ENCODE results near the gene TTC19.
"Not testable (repeated sequence)": the region's sequence is repeated elsewhere in the genome, so short reads cannot be mapped to it uniquely, and the experiment has no call there.

Gene TTC19

GRCh38 chr17:16019347-16019746 lies 19.7 kb downstream of the TTC19 start:
- H3K4me3 ChIP-seq (ENCODE audit: low read length) = no peak overlapping the region
- no peak for DNase-seq (ENCODE audit: low read depth, low spot score)

GRCh38 chr17:16023881-16024280 lies 24.3 kb downstream of the TTC19 start:
- DNase-seq (ENCODE audit: low read depth, low spot score) = no peak
- no peak overlapping the region for H3K4me3 ChIP-seq (ENCODE audit: low read length)

- DNase-seq (ENCODE audit: low read depth, low spot score) = no peak
- no peak overlapping the region for H3K4me3 ChIP-seq (ENCODE audit: low read length)
Measured at GRCh38 chr17:16025202-16025601, 25.6 kb downstream of the TTC19 start.

GRCh38 chr17:16026895-16027294 lies 27.3 kb downstream of the TTC19 start:
- DNase-seq (ENCODE audit: low read depth, low spot score) = no peak
- H3K4me3 ChIP-seq (ENCODE audit: low read length) = no peak overlapping the region

GRCh38 chr17:16027708-16028584 lies 28.3 kb downstream of the TTC19 start:
- no peak overlapping the region for H3K4me3 ChIP-seq (ENCODE audit: low read length)
- DNase-seq (ENCODE audit: low read depth, low spot score) = no peak

- no peak for DNase-seq (ENCODE audit: low read depth, low spot score)
- no peak overlapping the region for H3K4me3 ChIP-seq (ENCODE audit: low read length)
Measured at GRCh38 chr17:16033729-16034349, 34.2 kb downstream of the TTC19 start.

- no peak overlapping the region for H3K4me3 ChIP-seq (ENCODE audit: low read length)
- DNase-seq (ENCODE audit: low read depth, low spot score) = no peak
Measured at GRCh38 chr17:16036261-16036660, 36.6 kb downstream of the TTC19 start.

- no peak overlapping the region for H3K4me3 ChIP-seq (ENCODE audit: low read length)
- DNase-seq (ENCODE audit: low read depth, low spot score) = no peak
Measured at GRCh38 chr17:16037636-16038035, 38.0 kb downstream of the TTC19 start.

- H3K4me3 ChIP-seq (ENCODE audit: low read length) = no peak overlapping the region
- DNase-seq (ENCODE audit: low read depth, low spot score) = no peak
Measured at GRCh38 chr17:16040710-16041251, 41.2 kb downstream of the TTC19 start.

- DNase-seq (ENCODE audit: low read depth, low spot score) = no peak
- H3K4me3 ChIP-seq (ENCODE audit: low read length) = no peak overlapping the region
Measured at GRCh38 chr17:16044487-16044886, 44.9 kb downstream of the TTC19 start.

- DNase-seq (ENCODE audit: low read depth, low spot score) = no peak
- no peak overlapping the region for H3K4me3 ChIP-seq (ENCODE audit: low read length)
Measured at GRCh38 chr17:16046966-16047365, 47.3 kb downstream of the TTC19 start.

GRCh38 chr17:16048811-16049449 lies 49.3 kb downstream of the TTC19 start:
- H3K4me3 ChIP-seq (ENCODE audit: low read length) = no peak overlapping the region
- DNase-seq (ENCODE audit: low read depth, low spot score) = no peak

- no peak for DNase-seq (ENCODE audit: low read depth, low spot score)
- no peak overlapping the region for H3K4me3 ChIP-seq (ENCODE audit: low read length)
Measured at GRCh38 chr17:16050844-16051243, 51.2 kb downstream of the TTC19 start.

- H3K4me3 ChIP-seq (ENCODE audit: low read length) = no peak overlapping the region
- no peak for DNase-seq (ENCODE audit: low read depth, low spot score)
Measured at GRCh38 chr17:16052486-16052885, 52.9 kb downstream of the TTC19 start.

GRCh38 chr17:16055139-16055538 lies 55.5 kb downstream of the TTC19 start:
- DNase-seq (ENCODE audit: low read depth, low spot score); H3K4me3 ChIP-seq (ENCODE audit: low read length): not testable (repeated sequence)

- DNase-seq (ENCODE audit: low read depth, low spot score) = no peak
- H3K4me3 ChIP-seq (ENCODE audit: low read length) = no peak overlapping the region
Measured at GRCh38 chr17:16061631-16062030, 62.0 kb downstream of the TTC19 start.

GRCh38 chr17:16066125-16066524 lies 66.5 kb downstream of the TTC19 start:
- no peak for DNase-seq (ENCODE audit: low read depth, low spot score)
- H3K4me3 ChIP-seq (ENCODE audit: low read length) = no peak overlapping the region

GRCh38 chr17:16068323-16068722 lies 68.7 kb downstream of the TTC19 start:
- no peak overlapping the region for H3K4me3 ChIP-seq (ENCODE audit: low read length)
- no peak for DNase-seq (ENCODE audit: low read depth, low spot score)

GRCh38 chr17:16072031-16072430 lies 72.4 kb downstream of the TTC19 start:
- DNase-seq (ENCODE audit: low read depth, low spot score) = no peak
- no peak overlapping the region for H3K4me3 ChIP-seq (ENCODE audit: low read length)

- no peak for DNase-seq (ENCODE audit: low read depth, low spot score)
- H3K4me3 ChIP-seq (ENCODE audit: low read length) = no peak overlapping the region
Measured at GRCh38 chr17:16073845-16074244, 74.2 kb downstream of the TTC19 start.
